Astrocyte (in vitro differentiated cells and primary cell): ENCODE results near the gene BOD1L1. TPM values are rescaled to one million over a fixed set of nuclear protein-coding genes. Genes with fewer than 3 reads are reported as not detected.

Experiments
- DNase-seq: peaks from one replicate; pipeline ENCODE4 v3.0.0-alpha.2; 2010; ENCODE audit warnings: low read depth
- FAIRE-seq: peaks from 2 replicates; lab custom pipeline; 2011; peaks lifted over from hg19 to GRCh38; lab: Jason Lieb, UNC
- H2AFZ ChIP-seq: 2 replicates; pipeline ENCODE4 v1.6.0; 2012; ENCODE audit warnings: low read depth, low read length, inconsistent platforms
- H3K27ac ChIP-seq: 2 replicates; pipeline ENCODE4 v1.5.1; 2011; ENCODE audit warnings: low read depth, low read length, inconsistent platforms
- H3K27me3 ChIP-seq: 2 replicates; pipeline ENCODE4 v1.6.0; 2011; ENCODE audit warnings: low read length, inconsistent platforms; ENCODE audit not compliant: insufficient read depth
- H3K36me3 ChIP-seq: 2 replicates; pipeline ENCODE4 v1.5.1; 2011; ENCODE audit warnings: low read length, inconsistent platforms; ENCODE audit not compliant: insufficient read depth
- H3K4me1 ChIP-seq: 2 replicates; pipeline ENCODE4 v1.5.1; 2011; ENCODE audit warnings: low read length, inconsistent platforms; ENCODE audit not compliant: insufficient read depth
- H3K4me2 ChIP-seq: 2 replicates; pipeline ENCODE4 v1.6.0; 2012; ENCODE audit warnings: low read length, inconsistent platforms
- H3K4me3 ChIP-seq: 2 replicates; pipeline ENCODE4 v1.5.1; 2011; ENCODE audit warnings: low read depth, mild to moderate bottlenecking, low read length, inconsistent platforms; ENCODE audit not compliant: insufficient read depth
- H3K79me2 ChIP-seq: 2 replicates; pipeline ENCODE4 v1.6.0; 2012; ENCODE audit warnings: mild to moderate bottlenecking, low read length, inconsistent platforms; ENCODE audit not compliant: insufficient read depth
- H3K9ac ChIP-seq: 2 replicates; pipeline ENCODE4 v1.6.0; 2012; ENCODE audit warnings: mild to moderate bottlenecking, low read length, inconsistent platforms
- H3K9me3 ChIP-seq: 2 replicates; pipeline ENCODE4 v1.5.1; 2012; ENCODE audit warnings: low read depth, mild to moderate bottlenecking, low read length, inconsistent platforms; ENCODE audit not compliant: insufficient read depth
- H4K20me1 ChIP-seq: 2 replicates; pipeline ENCODE4 v1.6.0; 2012; ENCODE audit warnings: low read length, inconsistent platforms; ENCODE audit not compliant: insufficient read depth
- H3K27ac Mint-ChIP-seq: one replicate; pipeline ENCODE4 v1.8.0; 2021; ENCODE audit warnings: mild to moderate bottlenecking, mixed read lengths; ENCODE audit not compliant: unreplicated experiment
- H3K27me3 Mint-ChIP-seq: one replicate; pipeline ENCODE4 v1.8.0; 2021; ENCODE audit warnings: low read depth, mixed read lengths; ENCODE audit not compliant: unreplicated experiment
- H3K36me3 Mint-ChIP-seq: one replicate; pipeline ENCODE4 v1.8.0; 2021; ENCODE audit warnings: low read depth, mixed read lengths; ENCODE audit not compliant: unreplicated experiment
- H3K4me1 Mint-ChIP-seq: one replicate; pipeline ENCODE4 v1.8.0; 2021; ENCODE audit warnings: low read depth, mixed read lengths; ENCODE audit not compliant: unreplicated experiment
- H3K4me3 Mint-ChIP-seq: one replicate; pipeline ENCODE4 v1.8.0; 2021; ENCODE audit warnings: mild to moderate bottlenecking, moderate library complexity, mixed read lengths; ENCODE audit not compliant: unreplicated experiment
- H3K9me3 Mint-ChIP-seq: one replicate; pipeline ENCODE4 v1.8.0; 2021; ENCODE audit warnings: mild to moderate bottlenecking, mixed read lengths; ENCODE audit not compliant: unreplicated experiment
- CTCF ChIP-seq: IDR thresholded peaks from 2 replicates; pipeline ENCODE4 v1.5.1; 2011; ENCODE audit warnings: low read depth, mild to moderate bottlenecking, inconsistent platforms, low read length, moderate library complexity; ENCODE audit not compliant: insufficient read depth
- EZH2 ChIP-seq: IDR thresholded peaks from 2 replicates; pipeline ENCODE4 v1.6.1; 2012; ENCODE audit warnings: mild to moderate bottlenecking, low read length, inconsistent platforms; ENCODE audit not compliant: insufficient read depth
- total RNA-seq: library from RNA; stranded (reverse); gene quantifications from 2 replicates; pipeline ENCODE4 v1.2.1, GENCODE V29; 2021

The BOD1L1 gene
- total RNA-seq, 1 donor from 2014 or later, result 47.2 TPM

GRCh38 chr4:13527192-13527980 lies 100.1 kb downstream of the BOD1L1 start:
- Mint-ChIP-seq H3K27ac (no peak overlapping the region), H3K4me3 (no peak overlapping the region), H3K36me3 (no peaks in the 10 kb centered on the region), H3K9me3 (peaks cover 6% of the 10 kb centered on the region), H3K27me3 (peaks cover 9% of the 10 kb centered on the region), H3K4me1 (peaks cover 4% of the 10 kb centered on the region)
- H3K9me3 ChIP-seq, result peaks cover 12% of the 10 kb centered on the region
- no peak for TF ChIP-seq CTCF
- peak; percentile 65 for TF ChIP-seq EZH2
- H3K4me3 ChIP-seq, result no peak overlapping the region
- H4K20me1 ChIP-seq, result peaks cover 1% of the 10 kb centered on the region
- H3K27ac ChIP-seq, result no peak overlapping the region
- no peaks in the 10 kb centered on the region for H3K79me2 ChIP-seq
- no peak overlapping the region for H3K4me2 ChIP-seq
- FAIRE-seq (no peak), DNase-seq (no peak)
- no peak overlapping the region for H2AFZ ChIP-seq
- H3K4me1 ChIP-seq, result peaks cover 7% of the 10 kb centered on the region
- no peaks in the 10 kb centered on the region for H3K36me3 ChIP-seq
- H3K27me3 ChIP-seq, result peaks cover 96% of the 10 kb centered on the region
- no peak overlapping the region for H3K9ac ChIP-seq

GRCh38 chr4:13526658-13527057 lies 100.9 kb downstream of the BOD1L1 start:
- Mint-ChIP-seq H3K4me3 (no peak overlapping the region), H3K36me3 (no peaks in the 10 kb centered on the region), H3K4me1 (peaks cover 2% of the 10 kb centered on the region), H3K27ac (no peak overlapping the region), H3K27me3 (peaks cover 9% of the 10 kb centered on the region), H3K9me3 (peaks cover 6% of the 10 kb centered on the region)
- Histone ChIP-seq H3K4me2 (no peak overlapping the region), H4K20me1 (no peaks in the 10 kb centered on the region), H3K4me1 (peaks cover 7% of the 10 kb centered on the region), H3K9ac (no peak overlapping the region), H3K27me3 (peaks cover 96% of the 10 kb centered on the region), H3K36me3 (no peaks in the 10 kb centered on the region), H3K27ac (no peak overlapping the region), H3K4me3 (no peak overlapping the region), H3K9me3 (peaks cover 12% of the 10 kb centered on the region), H2AFZ (no peak overlapping the region), H3K79me2 (no peaks in the 10 kb centered on the region)
- no peak for DNase-seq
- FAIRE-seq, result no peak
- TF ChIP-seq CTCF (no peak), EZH2 (no peak)

- Mint-ChIP-seq H3K4me1 (no peaks in the 10 kb centered on the region), H3K27ac (no peak overlapping the region), H3K4me3 (no peak overlapping the region), H3K27me3 (peaks cover 9% of the 10 kb centered on the region), H3K9me3 (peaks cover 6% of the 10 kb centered on the region), H3K36me3 (no peaks in the 10 kb centered on the region)
- no peak overlapping the region for H3K4me2 ChIP-seq
- H3K4me3 ChIP-seq, result no peak overlapping the region
- no peak overlapping the region for H3K9ac ChIP-seq
- peaks cover 96% of the 10 kb centered on the region for H3K27me3 ChIP-seq
- TF ChIP-seq CTCF, result no peak
- TF ChIP-seq EZH2, result no peak
- DNase-seq (no peak), FAIRE-seq (no peak)
- no peaks in the 10 kb centered on the region for H3K36me3 ChIP-seq
- H4K20me1 ChIP-seq, result no peaks in the 10 kb centered on the region
- no peak overlapping the region for H3K27ac ChIP-seq
- no peaks in the 10 kb centered on the region for H3K79me2 ChIP-seq
- peaks cover 12% of the 10 kb centered on the region for H3K9me3 ChIP-seq
- H3K4me1 ChIP-seq, result peaks cover 7% of the 10 kb centered on the region
- H2AFZ ChIP-seq, result no peak overlapping the region
Measured at GRCh38 chr4:13525606-13526281, 101.8 kb downstream of the BOD1L1 start.
